ENCODE results near the gene STC2.

The STC2 gene

DNA sequence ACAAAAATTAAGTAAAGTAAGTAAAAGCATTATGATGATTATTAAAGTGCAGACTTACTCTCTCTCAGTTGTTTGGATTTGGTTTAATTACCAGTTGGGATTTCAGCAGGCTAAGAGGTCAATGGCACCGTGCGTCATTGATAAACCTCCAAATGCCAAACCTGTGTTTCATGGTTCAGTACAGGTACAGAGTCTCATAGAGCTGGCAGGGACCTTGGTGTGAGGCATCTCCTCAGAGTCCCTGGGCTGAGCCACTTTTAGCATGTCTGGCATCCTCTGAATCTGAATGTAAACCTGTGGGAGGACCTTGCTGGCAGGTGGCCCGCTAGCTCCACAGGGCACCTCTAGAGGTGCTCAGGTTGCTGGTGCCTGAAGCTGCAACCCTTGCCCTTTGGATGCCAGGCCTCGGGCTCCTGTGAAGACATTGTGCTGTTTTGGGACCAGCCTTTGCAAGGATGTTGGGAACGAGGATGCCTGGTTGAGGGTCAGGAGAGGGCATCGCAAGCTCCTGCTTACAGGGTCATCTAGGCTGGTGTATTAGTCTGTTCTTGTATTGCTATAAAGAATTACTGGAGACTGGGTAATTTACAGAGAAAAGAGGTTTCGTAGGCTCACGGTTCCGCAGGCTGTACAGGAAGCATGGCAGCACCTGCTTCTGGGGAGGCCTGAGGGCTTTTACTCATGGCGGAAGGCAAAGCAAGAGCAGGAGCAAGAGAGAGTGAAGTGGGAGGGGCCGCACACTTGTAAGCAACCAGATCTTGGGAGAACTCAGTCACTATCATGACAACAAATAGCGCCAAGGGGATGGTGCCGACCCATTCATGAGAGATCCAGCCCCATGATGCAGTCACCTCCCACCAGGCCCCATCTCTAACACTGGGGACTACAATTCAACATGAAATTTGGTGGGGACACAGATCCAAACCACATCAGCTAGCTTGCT lies 14.9 kb upstream of the STC2 start:
- peaks cover 48% of the 10 kb centered on the region for H3K27me3 ChIP-seq (ENCODE audit: insufficient read depth, low read depth, severe bottlenecking)
- TF ChIP-seq, protein P1, sequence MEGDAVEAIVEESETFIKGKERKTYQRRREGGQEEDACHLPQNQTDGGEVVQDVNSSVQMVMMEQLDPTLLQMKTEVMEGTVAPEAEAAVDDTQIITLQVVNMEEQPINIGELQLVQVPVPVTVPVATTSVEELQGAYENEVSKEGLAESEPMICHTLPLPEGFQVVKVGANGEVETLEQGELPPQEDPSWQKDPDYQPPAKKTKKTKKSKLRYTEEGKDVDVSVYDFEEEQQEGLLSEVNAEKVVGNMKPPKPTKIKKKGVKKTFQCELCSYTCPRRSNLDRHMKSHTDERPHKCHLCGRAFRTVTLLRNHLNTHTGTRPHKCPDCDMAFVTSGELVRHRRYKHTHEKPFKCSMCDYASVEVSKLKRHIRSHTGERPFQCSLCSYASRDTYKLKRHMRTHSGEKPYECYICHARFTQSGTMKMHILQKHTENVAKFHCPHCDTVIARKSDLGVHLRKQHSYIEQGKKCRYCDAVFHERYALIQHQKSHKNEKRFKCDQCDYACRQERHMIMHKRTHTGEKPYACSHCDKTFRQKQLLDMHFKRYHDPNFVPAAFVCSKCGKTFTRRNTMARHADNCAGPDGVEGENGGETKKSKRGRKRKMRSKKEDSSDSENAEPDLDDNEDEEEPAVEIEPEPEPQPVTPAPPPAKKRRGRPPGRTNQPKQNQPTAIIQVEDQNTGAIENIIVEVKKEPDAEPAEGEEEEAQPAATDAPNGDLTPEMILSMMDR (IDR thresholded peaks at IDR 0.05; ENCODE audit: low read depth, low read length): no peak
- no peak for DNase-seq
- no peaks in the 10 kb centered on the region for H3K9me3 ChIP-seq (ENCODE audit: severe bottlenecking)
- no peak overlapping the region for H3K4me3 ChIP-seq (ENCODE audit: low read depth, low read length)
- H3K27ac ChIP-seq: no peak overlapping the region
- no peaks in the 10 kb centered on the region for H3K36me3 ChIP-seq

DNA sequence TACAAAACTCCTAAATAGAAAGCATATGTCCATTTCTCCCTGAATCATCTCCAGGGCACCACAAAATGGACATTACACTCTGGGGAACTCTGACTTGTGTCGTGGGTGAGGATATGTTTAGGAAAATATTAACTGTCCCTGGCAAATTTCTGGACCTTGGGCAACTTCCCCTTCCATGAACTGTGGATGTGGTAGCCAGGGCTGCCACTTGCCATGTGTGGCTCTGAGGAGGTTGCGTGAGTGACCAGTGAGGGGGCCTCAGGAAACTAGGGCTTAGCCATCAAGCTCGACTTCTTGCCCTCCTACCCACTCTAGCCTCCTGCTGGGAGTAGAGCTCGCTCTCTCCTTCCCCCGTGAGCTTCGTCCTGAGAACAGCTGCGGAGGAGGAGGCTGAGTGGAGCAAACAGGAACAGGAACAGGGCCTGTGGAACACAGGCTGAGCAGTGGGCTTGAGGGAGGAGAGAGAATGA lies 13.8 kb upstream of the STC2 start:
- H3K36me3 ChIP-seq: no peaks in the 10 kb centered on the region
- H3K27me3 ChIP-seq (ENCODE audit: insufficient read depth, low read depth, severe bottlenecking): peaks cover 42% of the 10 kb centered on the region
- no peak for DNase-seq
- TF ChIP-seq, protein P1 (IDR thresholded peaks at IDR 0.05; ENCODE audit: low read depth, low read length): no peak
- no peaks in the 10 kb centered on the region for H3K9me3 ChIP-seq (ENCODE audit: severe bottlenecking)
- H3K4me3 ChIP-seq (ENCODE audit: low read depth, low read length): no peak overlapping the region
- H3K27ac ChIP-seq: no peak overlapping the region

DNA sequence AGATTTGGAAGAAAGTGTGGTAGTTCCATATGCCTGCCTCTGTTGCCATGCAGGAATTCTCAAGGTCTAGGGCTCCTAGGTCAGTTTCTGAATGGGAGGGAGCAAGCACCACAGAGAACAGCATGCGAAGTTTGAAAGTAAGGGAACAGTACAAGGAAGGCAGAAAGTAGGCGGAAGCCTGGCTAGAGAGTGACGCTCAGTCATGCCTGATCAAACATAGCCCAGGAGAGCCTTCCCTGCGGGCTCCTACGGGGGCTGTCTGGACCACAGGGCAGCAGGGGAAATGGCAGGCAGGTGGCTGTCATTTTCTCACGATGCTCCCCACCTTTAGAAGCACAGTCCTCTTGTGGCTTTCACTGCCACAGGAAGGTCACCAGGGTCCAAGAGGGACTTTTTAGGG lies 12.8 kb upstream of the STC2 start:
- no peaks in the 10 kb centered on the region for H3K36me3 ChIP-seq
- no peak overlapping the region for H3K4me3 ChIP-seq (ENCODE audit: low read depth, low read length)
- no peaks in the 10 kb centered on the region for H3K9me3 ChIP-seq (ENCODE audit: severe bottlenecking)
- H3K27me3 ChIP-seq (ENCODE audit: insufficient read depth, low read depth, severe bottlenecking): peaks cover 33% of the 10 kb centered on the region
- no peak for DNase-seq
- TF ChIP-seq, protein P1 (IDR thresholded peaks at IDR 0.05; ENCODE audit: low read depth, low read length): no peak
- H3K27ac ChIP-seq: no peak overlapping the region

DNA sequence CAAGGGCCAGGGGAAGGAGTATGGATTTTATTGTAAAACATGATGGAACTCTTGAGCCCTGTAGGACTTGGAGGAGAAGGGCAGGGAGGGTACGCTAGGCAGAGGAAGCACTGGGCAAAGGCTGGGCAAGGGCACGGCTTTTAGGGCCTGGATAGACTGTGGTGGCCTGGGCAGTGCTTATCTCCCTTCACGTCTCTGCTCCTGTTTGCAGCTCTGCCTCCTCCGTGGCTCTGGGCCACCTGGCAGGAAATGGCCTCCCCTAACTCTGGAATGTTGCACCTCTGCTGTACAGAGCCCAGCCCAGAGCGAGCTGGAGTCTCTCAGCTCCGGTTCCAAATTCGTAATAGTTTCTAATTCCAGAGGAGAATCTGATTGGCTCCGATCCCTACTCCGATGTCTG lies 12.2 kb upstream of the STC2 start:
- H3K9me3 ChIP-seq (ENCODE audit: severe bottlenecking): no peaks in the 10 kb centered on the region
- TF ChIP-seq, protein P1 (IDR thresholded peaks at IDR 0.05; ENCODE audit: low read depth, low read length): no peak
- peaks cover 27% of the 10 kb centered on the region for H3K27me3 ChIP-seq (ENCODE audit: insufficient read depth, low read depth, severe bottlenecking)
- DNase-seq: no peak
- no peak overlapping the region for H3K27ac ChIP-seq
- no peaks in the 10 kb centered on the region for H3K36me3 ChIP-seq
- no peak overlapping the region for H3K4me3 ChIP-seq (ENCODE audit: low read depth, low read length)

DNA sequence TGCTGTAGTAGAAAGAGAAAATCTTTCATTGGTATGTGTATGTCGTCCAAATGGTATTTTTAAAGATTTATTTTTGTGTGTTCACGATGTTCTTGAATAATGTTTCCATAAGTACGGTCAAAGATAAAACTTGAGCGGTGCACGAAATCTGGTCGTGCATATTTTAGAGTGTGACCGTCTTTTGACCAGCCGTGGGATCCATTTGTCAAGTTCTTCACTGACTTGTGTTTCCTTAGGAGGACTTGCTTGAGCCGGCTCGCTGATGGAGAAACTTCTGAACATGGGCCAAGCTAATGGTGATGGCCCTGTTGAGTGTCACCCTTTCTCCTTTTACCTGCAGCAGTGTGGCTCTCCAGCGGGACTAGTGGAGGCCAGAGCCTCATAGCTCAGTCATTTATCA lies 11.1 kb upstream of the STC2 start:
- peaks cover 23% of the 10 kb centered on the region for H3K27me3 ChIP-seq (ENCODE audit: insufficient read depth, low read depth, severe bottlenecking)

More for the DNA sequence above, 11.1 kb upstream of the STC2 start:
- DNase-seq: no peak
- Histone ChIP-seq H3K9me3 (ENCODE audit: severe bottlenecking) (no peaks in the 10 kb centered on the region), H3K36me3 (no peaks in the 10 kb centered on the region), H3K27ac (no peak overlapping the region), H3K4me3 (ENCODE audit: low read depth, low read length) (no peak overlapping the region)
- TF ChIP-seq, protein P1 (IDR thresholded peaks at IDR 0.05; ENCODE audit: low read depth, low read length): no peak
